IPS-20b (cell line): ENCODE results near the gene BDNF.
"Not testable (repeated sequence)": the region's sequence is repeated elsewhere in the genome, so short reads cannot be mapped to it uniquely, and the experiment has no call there.

Experiments
- H3K27ac ChIP-seq: one replicate; pipeline ENCODE4 v1.5.1; 2013; ENCODE audit warnings: low read length
- H3K27me3 ChIP-seq: 2 replicates; pipeline ENCODE4 v1.6.1; 2013; ENCODE audit warnings: mild to moderate bottlenecking, low read length, inconsistent platforms; ENCODE audit not compliant: insufficient read depth
- H3K36me3 ChIP-seq: 2 replicates; pipeline ENCODE4 v1.6.1; 2013; ENCODE audit warnings: low read depth, mild to moderate bottlenecking, inconsistent platforms, low read length, moderate library complexity; ENCODE audit not compliant: insufficient read depth
- H3K4me1 ChIP-seq: 2 replicates; pipeline ENCODE4 v1.6.1; 2013; ENCODE audit warnings: mild to moderate bottlenecking, control low read depth, inconsistent platforms, low read length, moderate library complexity; ENCODE audit not compliant: insufficient read depth
- H3K4me3 ChIP-seq: 2 replicates; pipeline ENCODE4 v1.5.1; 2013; ENCODE audit warnings: mild to moderate bottlenecking, low read length, inconsistent platforms
- H3K9ac ChIP-seq: 2 replicates; pipeline ENCODE4 v1.6.1; 2013; ENCODE audit warnings: low read depth, mild to moderate bottlenecking, inconsistent platforms, low read length, moderate library complexity
- H3K9me3 ChIP-seq: 2 replicates; pipeline ENCODE4 v1.6.1; 2013; ENCODE audit warnings: mild to moderate bottlenecking, low read depth, low read length, inconsistent platforms; ENCODE audit not compliant: insufficient read depth

The BDNF gene

GRCh38 chr11:27635567-27636037 is 64.7 kb downstream of the BDNF start:
- peak overlapping the region; percentile 22; the same call in 1 of the 2 replicates for H3K9ac ChIP-seq
- H3K36me3 ChIP-seq: no peaks in the 10 kb centered on the region
- no peaks in the 10 kb centered on the region for H3K27me3 ChIP-seq
- no peaks in the 10 kb centered on the region for H3K9me3 ChIP-seq
- H3K27ac ChIP-seq: peak overlapping the region; percentile 21
- H3K4me3 ChIP-seq: peak overlapping the region; percentile 46; the same call in 1 of the 2 replicates
- H3K4me1 ChIP-seq: peaks cover 11% of the 10 kb centered on the region; the same call in 1 of the 2 replicates

GRCh38 chr11:27634776-27635175 is 65.5 kb downstream of the BDNF start:
- Histone ChIP-seq H3K4me3 (peak overlapping the region; percentile 46; the same call in 1 of the 2 replicates), H3K9ac (peak overlapping the region; percentile 22; the same call in 1 of the 2 replicates), H3K27ac (peak overlapping the region; percentile 21), H3K4me1 (peaks cover 11% of the 10 kb centered on the region; the same call in 1 of the 2 replicates)
- not testable (repeated sequence) for H3K9me3 ChIP-seq, H3K27me3 ChIP-seq, H3K36me3 ChIP-seq

- not testable (repeated sequence) for H3K27ac ChIP-seq, H3K9me3 ChIP-seq, H3K36me3 ChIP-seq, H3K27me3 ChIP-seq
- H3K4me3 ChIP-seq: peak overlapping the region; percentile 78
- peak overlapping the region; percentile 82 for H3K9ac ChIP-seq
- H3K4me1 ChIP-seq: peaks cover 11% of the 10 kb centered on the region; the same call in 1 of the 2 replicates
These were observed 66.0 kb downstream of the BDNF start for GRCh38 chr11:27634282-27634681.

- H3K4me1 ChIP-seq: peaks cover 10% of the 10 kb centered on the region
- H3K27ac ChIP-seq: peak overlapping the region; percentile 45
- H3K27me3 ChIP-seq, H3K9me3 ChIP-seq: not testable (repeated sequence)
- H3K4me3 ChIP-seq: peak overlapping the region; percentile 57; the same call in 1 of the 2 replicates
- H3K36me3 ChIP-seq: peaks cover 48% of the 10 kb centered on the region
- peak overlapping the region; percentile 53 for H3K9ac ChIP-seq
These were observed 71.2 kb downstream of the BDNF start for GRCh38 chr11:27629023-27629422.

GRCh38 chr11:27627979-27628378 is 72.3 kb downstream of the BDNF start:
- no peak overlapping the region for H3K9ac ChIP-seq
- no peak overlapping the region for H3K27ac ChIP-seq
- H3K9me3 ChIP-seq: no peaks in the 10 kb centered on the region
- H3K4me1 ChIP-seq: peaks cover 10% of the 10 kb centered on the region
- peaks cover 59% of the 10 kb centered on the region for H3K36me3 ChIP-seq
- H3K4me3 ChIP-seq: 0 out of 2 replicates have a peak overlapping the region, but pooled peaks have one; percentile 57
- no peaks in the 10 kb centered on the region for H3K27me3 ChIP-seq

- Histone ChIP-seq H3K27me3 (no peaks in the 10 kb centered on the region), H3K4me3 (no peak overlapping the region), H3K9ac (no peak overlapping the region), H3K36me3 (peaks cover 68% of the 10 kb centered on the region), H3K4me1 (peaks cover 10% of the 10 kb centered on the region), H3K27ac (no peak overlapping the region), H3K9me3 (no peaks in the 10 kb centered on the region)
These were observed 73.2 kb downstream of the BDNF start for GRCh38 chr11:27626938-27627586.

GRCh38 chr11:27626269-27626937 is 73.9 kb downstream of the BDNF start:
- H3K27ac ChIP-seq: no peak overlapping the region
- no peaks in the 10 kb centered on the region for H3K9me3 ChIP-seq
- H3K4me1 ChIP-seq: peaks cover 10% of the 10 kb centered on the region
- H3K27me3 ChIP-seq: no peaks in the 10 kb centered on the region
- H3K9ac ChIP-seq: no peak overlapping the region
- H3K4me3 ChIP-seq: no peak overlapping the region
- H3K36me3 ChIP-seq: peaks cover 74% of the 10 kb centered on the region

- H3K27ac ChIP-seq: no peak overlapping the region
- peaks cover 84% of the 10 kb centered on the region for H3K36me3 ChIP-seq
- H3K4me1 ChIP-seq: peaks cover 10% of the 10 kb centered on the region
- H3K9me3 ChIP-seq: no peaks in the 10 kb centered on the region
- no peak overlapping the region for H3K9ac ChIP-seq
- H3K4me3 ChIP-seq: no peak overlapping the region
- H3K27me3 ChIP-seq: no peaks in the 10 kb centered on the region
These were observed 74.8 kb downstream of the BDNF start for GRCh38 chr11:27625347-27625912.

- Histone ChIP-seq H3K4me3 (no peak overlapping the region), H3K27me3 (no peaks in the 10 kb centered on the region), H3K9me3 (no peaks in the 10 kb centered on the region), H3K36me3 (peaks cover 98% of the 10 kb centered on the region), H3K4me1 (peaks cover 10% of the 10 kb centered on the region), H3K9ac (no peak overlapping the region), H3K27ac (no peak overlapping the region)
These were observed 76.2 kb downstream of the BDNF start for GRCh38 chr11:27623945-27624523.

GRCh38 chr11:27622541-27623300 is 77.5 kb downstream of the BDNF start:
- Histone ChIP-seq H3K9ac (no peak overlapping the region), H3K27me3 (no peaks in the 10 kb centered on the region), H3K36me3 (peaks cover 98% of the 10 kb centered on the region), H3K4me3 (no peak overlapping the region), H3K4me1 (peaks cover 5% of the 10 kb centered on the region; the same call in 1 of the 2 replicates), H3K27ac (no peak overlapping the region), H3K9me3 (no peaks in the 10 kb centered on the region)
